ENCODE results near the gene GRIN2D.

- no peak for TF ChIP-seq EP300 (IDR thresholded peaks at IDR 0.05; ENCODE audit: borderline replicate concordance in 1 of 2, low read depth in 1 of 2, low read length in 1 of 2)
- TF ChIP-seq TAF1 (IDR thresholded peaks at IDR 0.05; ENCODE audit: borderline replicate concordance, low read depth, low read length) = no peak
- no peak for TF ChIP-seq CTCF (IDR thresholded peaks at IDR 0.05)
- TF ChIP-seq RAD21 (IDR thresholded peaks at IDR 0.05; ENCODE audit: low read length) = no peak
- TF ChIP-seq USF2 (IDR thresholded peaks at IDR 0.05; ENCODE audit: borderline replicate concordance, low read depth, low read length) = no peak
- TF ChIP-seq MEF2A (IDR thresholded peaks at IDR 0.05; ENCODE audit: borderline replicate concordance, low read depth) = no peak
- TF ChIP-seq GABPA (IDR thresholded peaks at IDR 0.05; ENCODE audit: low read depth) = no peak
- TF ChIP-seq YY1 (IDR thresholded peaks at IDR 0.05; ENCODE audit: low read depth) = no peak
- no peak for TF ChIP-seq MXI1 (IDR thresholded peaks at IDR 0.05; ENCODE audit: low read depth, low read length)
Observed at GRCh38 chr19:48365602-48366001, 27.9 kb upstream of the GRIN2D start.
